IMR-90 (cell line): ENCODE data around the gene OBP2A. TPM values are rescaled to one million over a fixed set of nuclear protein-coding genes. Genes with fewer than 3 reads are reported as not detected.

Source experiments
- ATAC-seq: fragments of 200-7000 bp; cut with Tn5 transposase; 2 replicates; pipeline ENCODE4 v1.9.1; 2020; ENCODE audit warnings: low read depth, mild to moderate bottlenecking, moderate library complexity
- BruUV-seq: library from RNA; stranded (reverse); fragments of 400-500 nt; replicated peaks from 2 replicates; lab custom pipeline; 2021; lab: Mats Ljungman, UMichigan
- CTCF ChIA-PET: fragments of 300-600 bp; formaldehyde crosslinking; extraction: SDS; loops from one replicate; lab custom pipeline; 2021; ENCODE audit warnings: antibody characterized with exemption; lab: Yijun Ruan, JAX
- POLR2A ChIA-PET: fragments of 300-600 bp; sonication (Branson Sonifier 250); formaldehyde crosslinking; loops from one replicate; lab custom pipeline; 2022; ENCODE audit warnings: antibody characterized with exemption; ENCODE audit not compliant: unreplicated experiment; lab: Charles Lee
- DNase-seq: peaks from one replicate; pipeline ENCODE4 v3.0.0; 2013
- H2AFZ ChIP-seq: replicated peaks from 2 replicates; pipeline ENCODE3; 2013; ENCODE audit warnings: low read length, mild to moderate bottlenecking; ENCODE audit not compliant: poor library complexity
- H2AK5ac ChIP-seq: 2 replicates; pipeline ENCODE4 v1.6.1; 2013; ENCODE audit warnings: low read depth, low read length, inconsistent platforms
- H2AK9ac ChIP-seq: replicated peaks from 2 replicates; pipeline ENCODE3; 2013; ENCODE audit warnings: mild to moderate bottlenecking, low read depth, low read length, moderate library complexity; ENCODE audit not compliant: poor library complexity
- H2BK120ac ChIP-seq: 2 replicates; pipeline ENCODE4 v1.6.1; 2013; ENCODE audit warnings: low read depth, low read length, inconsistent platforms
- H2BK15ac ChIP-seq: 3 replicates; pipeline ENCODE4 v1.6.1; 2013; ENCODE audit warnings: low read depth, low read length, inconsistent platforms
- H2BK20ac ChIP-seq: 2 replicates; pipeline ENCODE4 v1.6.1; 2013; ENCODE audit warnings: low read depth, mild to moderate bottlenecking, inconsistent platforms, low read length, moderate library complexity
- H2BK5ac ChIP-seq: 2 replicates; pipeline ENCODE4 v1.6.1; 2013; ENCODE audit warnings: mild to moderate bottlenecking, low read depth, low read length, inconsistent platforms; ENCODE audit not compliant: poor library complexity, severe bottlenecking
- H3K14ac ChIP-seq: replicated peaks from 2 replicates; pipeline ENCODE4 v1.6.1; 2013; ENCODE audit warnings: low read depth, low read length, inconsistent platforms
- H3K18ac ChIP-seq: 2 replicates; pipeline ENCODE4 v1.6.1; 2013; ENCODE audit warnings: low read depth, low read length, control low read depth
- H3K23ac ChIP-seq: 2 replicates; pipeline ENCODE4 v1.6.1; 2013; ENCODE audit warnings: low read depth, low read length, inconsistent platforms
- H3K27ac ChIP-seq: 2 replicates; pipeline ENCODE4 v1.5.1; 2013; ENCODE audit warnings: mild to moderate bottlenecking, control low read depth, low read length; ENCODE audit not compliant: insufficient read depth
- H3K27me3 ChIP-seq: 2 replicates; pipeline ENCODE4 v1.6.1; 2013; ENCODE audit warnings: low read length; ENCODE audit not compliant: control insufficient read depth, insufficient read depth
- H3K36me3 ChIP-seq: 2 replicates; pipeline ENCODE4 v1.6.1; 2013; ENCODE audit warnings: low read length, mixed read lengths; ENCODE audit not compliant: control insufficient read depth, insufficient read depth
- H3K4ac ChIP-seq: 2 replicates; pipeline ENCODE4 v1.6.1; 2013; ENCODE audit warnings: low read depth, low read length, inconsistent platforms
- H3K4me1 ChIP-seq: 2 replicates; pipeline ENCODE4 v1.6.1; 2013; ENCODE audit warnings: low read length, mixed read lengths; ENCODE audit not compliant: control insufficient read depth, insufficient read depth
- H3K4me2 ChIP-seq: 2 replicates; pipeline ENCODE4 v1.6.1; 2013; ENCODE audit warnings: low read depth, mild to moderate bottlenecking, control low read depth, low read length, moderate library complexity
- H3K4me3 ChIP-seq: 2 replicates; pipeline ENCODE4 v1.5.1; 2013; ENCODE audit warnings: low read depth, mild to moderate bottlenecking, control low read depth, low read length, moderate library complexity; ENCODE audit not compliant: insufficient read depth
- H3K56ac ChIP-seq: 2 replicates; pipeline ENCODE4 v1.6.1; 2013; ENCODE audit warnings: low read length, inconsistent platforms; ENCODE audit not compliant: insufficient read depth; ENCODE audit errors: extremely low read depth
- H3K79me1 ChIP-seq, 2 experiments: 2 replicates each; pipeline ENCODE4 v1.6.1; 2013; ENCODE audit warnings: low read length in 2 of 2, inconsistent platforms in 1 of 2, low read depth in 1 of 2
- H3K9ac ChIP-seq: 2 replicates; pipeline ENCODE4 v1.6.1; 2013; ENCODE audit warnings: low read depth, low read length, control low read depth
- H3K9me1 ChIP-seq: 2 replicates; pipeline ENCODE4 v1.6.1; 2013; ENCODE audit warnings: low read length, inconsistent platforms; ENCODE audit not compliant: insufficient read depth
- H3K9me3 ChIP-seq: 2 replicates; pipeline ENCODE4 v1.6.1; 2013; ENCODE audit warnings: low read length; ENCODE audit not compliant: control insufficient read depth, insufficient read depth
- H4K20me1 ChIP-seq: 2 replicates; pipeline ENCODE4 v1.6.1; 2013; ENCODE audit warnings: low read length, inconsistent platforms; ENCODE audit not compliant: insufficient read depth
- H4K5ac ChIP-seq: 2 replicates; pipeline ENCODE4 v1.6.1; 2013; ENCODE audit warnings: mild to moderate bottlenecking, low read depth, low read length, control low read depth
- H4K8ac ChIP-seq, 2 experiments: 2 replicates each; pipeline ENCODE4 v1.6.1; 2013; ENCODE audit warnings: low read depth in 2 of 2, low read length in 2 of 2, control low read depth in 1 of 2, inconsistent platforms in 1 of 2
- H4K91ac ChIP-seq: 2 replicates; pipeline ENCODE4 v1.6.1; 2013; ENCODE audit warnings: low read depth, low read length, inconsistent platforms; ENCODE audit not compliant: insufficient read depth
- CHD1 ChIP-seq: IDR thresholded peaks from 2 replicates; pipeline ENCODE4 v1.6.1; 2012; ENCODE audit warnings: low read depth, low read length, improper control_type of control experiment
- FOS ChIP-seq: fragments of 150-350 bp; IDR thresholded peaks from 2 replicates; pipeline ENCODE4 v1.6.1; 2016; ENCODE audit warnings: low read depth, low read length
- MAZ ChIP-seq: IDR thresholded peaks from 2 replicates; pipeline ENCODE4 v1.6.1; 2012; ENCODE audit warnings: low read depth, mild to moderate bottlenecking, low read length, improper control_type of control experiment, moderate library complexity, borderline replicate concordance
- MXI1 ChIP-seq: IDR thresholded peaks from 2 replicates; pipeline ENCODE4 v1.6.1; 2012; ENCODE audit warnings: low read depth, mild to moderate bottlenecking, low read length, moderate library complexity, borderline replicate concordance
- NFE2L2 ChIP-seq: fragments of 150-350 bp; IDR thresholded peaks from 2 replicates; pipeline ENCODE4 v1.6.1; 2016; ENCODE audit warnings: low read depth, mild to moderate bottlenecking, low read length
- POLR2A ChIP-seq: IDR thresholded peaks from 2 replicates; pipeline ENCODE4 v1.6.1; 2012; ENCODE audit warnings: mild to moderate bottlenecking, low read depth, low read length
- RAD21 ChIP-seq: IDR thresholded peaks from 2 replicates; pipeline ENCODE4 v1.6.1; 2012; ENCODE audit warnings: low read length, improper control_type of control experiment
- RCOR1 ChIP-seq: IDR thresholded peaks from 2 replicates; pipeline ENCODE4 v1.6.1; 2012; ENCODE audit warnings: mild to moderate bottlenecking, low read length, improper control_type of control experiment; ENCODE audit not compliant: insufficient replicate concordance
- RFX5 ChIP-seq: IDR thresholded peaks from 2 replicates; pipeline ENCODE4 v1.8.0; 2012; ENCODE audit warnings: low read depth, mild to moderate bottlenecking, low read length, moderate library complexity
- WGBS, 2 experiments: methylation state at CpG; one replicate each; pipeline versions ENCODE4 v1.1.5 to v1.1.7; 2013; ENCODE audit warnings: missing lambda C conversion rate in 2 of 2; ENCODE audit not compliant: insufficient read length in 1 of 2; ENCODE audit errors: extremely low coverage in 2 of 2; 5-methylcytosine and 5-hydroxymethylcytosine counted together
- dilution Hi-C: fragments of 300-500 bp; cut with HindIII; formaldehyde crosslinking; loops from one replicate; pipeline ENCODE4 v1.14.3; 2018; ENCODE audit warnings: low sequenced_read_pairs; ENCODE audit not compliant: unreplicated experiment
- in situ Hi-C: fragments of 300-500 bp; cut with MboI; formaldehyde crosslinking; loops from 3 replicates; pipeline ENCODE4 v1.14.3; 2019; ENCODE audit warnings: low sequenced_read_pairs, inconsistent platforms, mixed read lengths
- intact Hi-C: fragments of 100-400 bp; cut with micrococcal nuclease; formaldehyde crosslinking; loops from 2 replicates; pipeline ENCODE4 v1.10.0; 2022
- polyA plus RNA-seq, 3 experiments: library from polyadenylated mRNA; depleted of rRNA; stranded (reverse); fragments of >200 nt; gene quantifications; 2 replicates each; pipeline ENCODE4 v1.2.3, GENCODE V29; 2012; ENCODE audit warnings: low replicate concordance in 1 of 3
- total RNA-seq: library from RNA; depleted of rRNA; stranded (reverse); fragments of >200 nt; gene quantifications from 2 replicates; pipeline ENCODE4 v1.2.3, GENCODE V29; 2012
- TF ChIP-seq, protein P1 (sequence below): conservative IDR thresholded peaks from 2 replicates; pipeline ENCODE4 v1.5.1; 2012; ENCODE audit warnings: mild to moderate bottlenecking, low read depth, low read length, improper control_type of control experiment
- TF ChIP-seq, protein P2 (sequence below): fragments of 150-350 bp; IDR thresholded peaks from 2 replicates; pipeline ENCODE4 v1.6.1; 2017; ENCODE audit warnings: mild to moderate bottlenecking, antibody characterized with exemption, low read length, low read depth

OBP2A gene
- total and polyA plus RNA-seq, 2 of the 4 experiments (the other 2 are of a cell fraction) = not detected

DNA sequence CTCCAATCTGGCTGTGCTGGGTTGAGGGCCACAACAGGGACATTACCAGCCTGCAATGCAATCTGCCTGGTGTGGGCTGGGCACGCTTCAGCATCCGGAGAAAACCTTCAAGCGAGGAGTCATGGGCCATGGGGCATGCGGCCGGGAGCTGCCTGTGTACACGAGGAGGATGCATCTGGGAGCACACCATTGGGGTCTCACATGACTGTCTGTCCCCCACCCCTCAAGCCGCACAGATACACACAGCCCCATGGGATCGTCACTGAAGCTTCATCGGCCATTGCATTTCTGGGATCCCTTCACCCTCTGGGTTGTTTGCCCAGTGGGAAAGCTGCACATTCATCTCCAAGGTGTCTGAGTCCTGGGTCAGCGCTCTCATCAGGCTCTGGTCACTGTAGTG lies 14.8 kb upstream of the OBP2A start:
- Histone ChIP-seq H3K4ac (no peak overlapping the region), H2BK20ac (no peak overlapping the region), H3K9me1 (no peaks in the 10 kb centered on the region), H4K91ac (no peak overlapping the region), H3K4me1 (no peaks in the 10 kb centered on the region), H2BK5ac (no peak overlapping the region), H2BK120ac (no peak overlapping the region), H3K9me3 (no peaks in the 10 kb centered on the region), H4K20me1 (no peaks in the 10 kb centered on the region), H3K18ac (no peak overlapping the region), H3K14ac (no peak overlapping the region), H3K79me1 (no peaks in the 10 kb centered on the region), H3K27me3 (peaks cover 6% of the 10 kb centered on the region), H4K5ac (no peak overlapping the region), H2AFZ (no peak overlapping the region), H3K4me2 (no peak overlapping the region), H3K23ac (no peak overlapping the region), H3K56ac (no peak overlapping the region), H2AK9ac (no peak overlapping the region), H3K4me3 (no peak overlapping the region), H2AK5ac (no peak overlapping the region), H2BK15ac (no peak overlapping the region), H3K36me3 (no peaks in the 10 kb centered on the region), H3K27ac (no peak overlapping the region), H4K8ac (no peak overlapping the region), H3K9ac (no peak overlapping the region)
- ATAC-seq (no peak), DNase-seq (no peak)
- no TSS peak for BruUV-seq
- WGBS, 2 experiments = 83% methylated on average over 2 of the region's 10 CpGs; no CpG with 5 or more reads in 1 of the 2 experiments
- in situ Hi-C loops (no loop called here), intact Hi-C loops (no loop called here), dilution Hi-C loops (no loop called here)
- ChIA-PET CTCF (no interaction called here), POLR2A (no interaction called here)
- TF ChIP-seq RFX5 = no peak
- no peak for TF ChIP-seq POLR2A
- TF ChIP-seq RCOR1 = no peak
- TF ChIP-seq MXI1 = no peak
- TF ChIP-seq FOS = no peak
- TF ChIP-seq, protein P1, sequence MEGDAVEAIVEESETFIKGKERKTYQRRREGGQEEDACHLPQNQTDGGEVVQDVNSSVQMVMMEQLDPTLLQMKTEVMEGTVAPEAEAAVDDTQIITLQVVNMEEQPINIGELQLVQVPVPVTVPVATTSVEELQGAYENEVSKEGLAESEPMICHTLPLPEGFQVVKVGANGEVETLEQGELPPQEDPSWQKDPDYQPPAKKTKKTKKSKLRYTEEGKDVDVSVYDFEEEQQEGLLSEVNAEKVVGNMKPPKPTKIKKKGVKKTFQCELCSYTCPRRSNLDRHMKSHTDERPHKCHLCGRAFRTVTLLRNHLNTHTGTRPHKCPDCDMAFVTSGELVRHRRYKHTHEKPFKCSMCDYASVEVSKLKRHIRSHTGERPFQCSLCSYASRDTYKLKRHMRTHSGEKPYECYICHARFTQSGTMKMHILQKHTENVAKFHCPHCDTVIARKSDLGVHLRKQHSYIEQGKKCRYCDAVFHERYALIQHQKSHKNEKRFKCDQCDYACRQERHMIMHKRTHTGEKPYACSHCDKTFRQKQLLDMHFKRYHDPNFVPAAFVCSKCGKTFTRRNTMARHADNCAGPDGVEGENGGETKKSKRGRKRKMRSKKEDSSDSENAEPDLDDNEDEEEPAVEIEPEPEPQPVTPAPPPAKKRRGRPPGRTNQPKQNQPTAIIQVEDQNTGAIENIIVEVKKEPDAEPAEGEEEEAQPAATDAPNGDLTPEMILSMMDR = no peak
- no peak for TF ChIP-seq NFE2L2
- TF ChIP-seq CHD1 = no peak
- no peak for TF ChIP-seq RAD21
- no peak for TF ChIP-seq MAZ
- TF ChIP-seq, protein P2, sequence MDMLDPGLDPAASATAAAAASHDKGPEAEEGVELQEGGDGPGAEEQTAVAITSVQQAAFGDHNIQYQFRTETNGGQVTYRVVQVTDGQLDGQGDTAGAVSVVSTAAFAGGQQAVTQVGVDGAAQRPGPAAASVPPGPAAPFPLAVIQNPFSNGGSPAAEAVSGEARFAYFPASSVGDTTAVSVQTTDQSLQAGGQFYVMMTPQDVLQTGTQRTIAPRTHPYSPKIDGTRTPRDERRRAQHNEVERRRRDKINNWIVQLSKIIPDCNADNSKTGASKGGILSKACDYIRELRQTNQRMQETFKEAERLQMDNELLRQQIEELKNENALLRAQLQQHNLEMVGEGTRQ = no peak
